Measurements from ENCODE around the gene BTBD17. TPM values are rescaled to one million over a fixed set of nuclear protein-coding genes. Genes with fewer than 3 reads are reported as not detected.
A peak's percentile ranks its signal among the peaks of the same experiment; 100 is the strongest.

BTBD17 gene
- total RNA-seq, 1 experiment from 2014 or later = not detected

DNA sequence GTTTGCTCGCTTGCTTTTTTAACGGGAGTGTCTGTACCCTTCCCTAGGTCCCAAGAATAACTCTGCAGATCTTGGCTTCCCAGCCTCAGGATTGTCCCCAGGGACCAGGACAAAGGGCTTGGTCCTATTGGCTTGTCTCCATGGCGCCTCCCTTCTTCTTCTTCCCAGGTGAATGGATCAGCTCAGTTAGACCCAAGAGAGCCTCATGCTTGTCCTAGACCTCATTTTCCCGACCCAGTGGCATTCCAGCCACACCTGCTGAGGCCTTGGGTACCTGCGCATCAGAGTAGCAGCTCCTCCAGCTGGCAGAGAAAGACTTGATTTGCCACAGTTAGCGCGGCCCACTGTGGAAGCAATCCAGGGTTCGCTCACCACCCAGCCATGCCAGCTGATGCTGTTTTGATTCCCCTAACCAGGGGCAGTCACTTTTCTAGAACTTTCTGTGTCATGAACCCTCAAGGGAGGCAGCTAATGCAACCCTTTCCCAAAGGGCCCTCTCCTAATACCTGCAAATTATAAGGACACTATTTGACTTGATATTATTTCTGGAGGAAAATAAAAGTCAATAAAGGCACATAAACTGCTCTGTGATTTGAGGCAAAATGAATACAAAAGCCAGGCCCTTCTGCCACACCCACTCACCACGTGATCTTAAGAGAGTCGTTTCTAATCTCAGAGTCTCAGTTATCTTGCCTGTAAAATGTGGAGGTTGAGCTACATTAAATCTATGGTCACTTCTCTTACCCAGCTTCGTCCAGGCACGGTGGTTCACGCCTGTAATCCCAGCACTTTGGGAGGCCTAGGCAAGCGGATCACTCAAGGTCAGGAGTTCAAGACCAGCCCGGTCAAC lies 19.5 kb upstream of the BTBD17 start:
- CTCF ChIA-PET = interaction anchor here (0.6 to 3.3 kb wide), 8 partner anchors 13 to 325 kb away, joined by 3 to 37 read pairs (median 5); partner anchors contain the start of gene GPR142
- Mint-ChIP-seq H3K4me1 (ENCODE audit: low read depth, unreplicated experiment) (peaks cover 18% of the 10 kb centered on the region), H3K9me3 (ENCODE audit: low read depth, unreplicated experiment) (no peaks in the 10 kb centered on the region), H3K27ac (ENCODE audit: unreplicated experiment) (no peak overlapping the region), H3K4me3 (ENCODE audit: low read depth, unreplicated experiment) (no peak overlapping the region), H3K27me3 (ENCODE audit: unreplicated experiment) (peaks cover 30% of the 10 kb centered on the region), H3K36me3 (ENCODE audit: insufficient read depth, unreplicated experiment) (peaks cover 5% of the 10 kb centered on the region)
- intact Hi-C loops (cut with micrococcal nuclease; ENCODE audit: unreplicated experiment) = loop anchor here (1.0 kb wide), 1 partner anchor 112 kb away; no protein-coding TSS in a partner anchor
- DNase-seq = no peak
- BruUV-seq (replicated peaks) = no TSS peak
- TF ChIP-seq, protein P1, sequence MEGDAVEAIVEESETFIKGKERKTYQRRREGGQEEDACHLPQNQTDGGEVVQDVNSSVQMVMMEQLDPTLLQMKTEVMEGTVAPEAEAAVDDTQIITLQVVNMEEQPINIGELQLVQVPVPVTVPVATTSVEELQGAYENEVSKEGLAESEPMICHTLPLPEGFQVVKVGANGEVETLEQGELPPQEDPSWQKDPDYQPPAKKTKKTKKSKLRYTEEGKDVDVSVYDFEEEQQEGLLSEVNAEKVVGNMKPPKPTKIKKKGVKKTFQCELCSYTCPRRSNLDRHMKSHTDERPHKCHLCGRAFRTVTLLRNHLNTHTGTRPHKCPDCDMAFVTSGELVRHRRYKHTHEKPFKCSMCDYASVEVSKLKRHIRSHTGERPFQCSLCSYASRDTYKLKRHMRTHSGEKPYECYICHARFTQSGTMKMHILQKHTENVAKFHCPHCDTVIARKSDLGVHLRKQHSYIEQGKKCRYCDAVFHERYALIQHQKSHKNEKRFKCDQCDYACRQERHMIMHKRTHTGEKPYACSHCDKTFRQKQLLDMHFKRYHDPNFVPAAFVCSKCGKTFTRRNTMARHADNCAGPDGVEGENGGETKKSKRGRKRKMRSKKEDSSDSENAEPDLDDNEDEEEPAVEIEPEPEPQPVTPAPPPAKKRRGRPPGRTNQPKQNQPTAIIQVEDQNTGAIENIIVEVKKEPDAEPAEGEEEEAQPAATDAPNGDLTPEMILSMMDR (IDR thresholded peaks at IDR 0.05; ENCODE audit: unreplicated experiment) = no peak

DNA sequence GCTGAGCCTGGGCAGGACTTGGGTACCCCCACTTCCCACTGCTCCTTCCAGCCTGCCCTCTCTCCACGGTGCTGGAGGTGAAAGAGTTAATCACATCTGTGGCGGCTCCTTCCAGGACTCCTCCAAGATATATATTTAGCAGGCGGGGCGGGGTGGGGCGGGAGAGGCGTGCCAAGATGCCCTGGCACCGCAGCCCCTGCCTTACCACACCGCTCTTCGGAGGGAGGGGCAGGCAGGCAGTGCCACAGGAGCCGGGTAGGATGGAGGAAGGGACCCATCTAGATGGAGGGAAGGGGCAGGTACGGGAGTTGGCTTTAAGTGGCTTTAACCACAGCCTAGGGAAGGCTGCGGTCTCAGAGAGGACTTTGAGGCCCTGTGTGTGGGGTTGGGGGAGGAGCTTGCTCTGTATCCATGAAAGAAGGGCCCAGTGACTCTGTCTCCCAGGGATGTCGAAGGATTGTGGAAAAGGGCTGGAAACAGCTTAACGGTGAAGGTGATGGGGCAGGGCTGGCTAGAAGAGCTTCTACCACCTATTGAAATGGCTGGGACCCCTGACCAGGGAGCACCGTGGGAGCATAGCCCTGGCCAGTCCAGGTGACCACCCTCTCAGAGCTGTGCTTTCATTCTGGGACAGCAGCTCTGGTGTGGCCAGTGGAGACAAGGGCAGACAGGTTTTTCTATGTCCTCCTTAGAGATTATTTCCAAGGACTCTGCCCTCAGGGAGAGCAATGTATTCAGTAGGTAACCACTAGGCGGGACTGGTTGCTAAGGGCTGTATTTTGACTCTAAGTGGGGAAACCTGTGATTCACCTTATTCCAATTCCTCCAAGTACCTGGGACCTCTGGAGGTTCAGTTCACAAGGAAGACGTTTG lies 18.7 kb upstream of the BTBD17 start:
- Mint-ChIP-seq H3K4me1 (ENCODE audit: low read depth, unreplicated experiment) (peaks cover 18% of the 10 kb centered on the region), H3K9me3 (ENCODE audit: low read depth, unreplicated experiment) (no peaks in the 10 kb centered on the region), H3K27ac (ENCODE audit: unreplicated experiment) (peak overlapping the region; percentile 28), H3K4me3 (ENCODE audit: low read depth, unreplicated experiment) (no peak overlapping the region), H3K27me3 (ENCODE audit: unreplicated experiment) (peaks cover 36% of the 10 kb centered on the region), H3K36me3 (ENCODE audit: insufficient read depth, unreplicated experiment) (peaks cover 5% of the 10 kb centered on the region)
- intact Hi-C loops (cut with micrococcal nuclease; ENCODE audit: unreplicated experiment) = loop anchor here (1.0 kb wide), 1 partner anchor 113 kb away; no protein-coding TSS in a partner anchor
- peak; percentile 49 for DNase-seq
- TF ChIP-seq, protein P1 (IDR thresholded peaks at IDR 0.05; ENCODE audit: unreplicated experiment) = peak; percentile 17
- BruUV-seq (replicated peaks) = no TSS peak
- CTCF ChIA-PET = interaction anchor here (1.2 to 3.3 kb wide), 6 partner anchors 12 to 77 kb away, joined by 3 to 37 read pairs (median 10); partner anchors contain the start of gene GPR142

DNA sequence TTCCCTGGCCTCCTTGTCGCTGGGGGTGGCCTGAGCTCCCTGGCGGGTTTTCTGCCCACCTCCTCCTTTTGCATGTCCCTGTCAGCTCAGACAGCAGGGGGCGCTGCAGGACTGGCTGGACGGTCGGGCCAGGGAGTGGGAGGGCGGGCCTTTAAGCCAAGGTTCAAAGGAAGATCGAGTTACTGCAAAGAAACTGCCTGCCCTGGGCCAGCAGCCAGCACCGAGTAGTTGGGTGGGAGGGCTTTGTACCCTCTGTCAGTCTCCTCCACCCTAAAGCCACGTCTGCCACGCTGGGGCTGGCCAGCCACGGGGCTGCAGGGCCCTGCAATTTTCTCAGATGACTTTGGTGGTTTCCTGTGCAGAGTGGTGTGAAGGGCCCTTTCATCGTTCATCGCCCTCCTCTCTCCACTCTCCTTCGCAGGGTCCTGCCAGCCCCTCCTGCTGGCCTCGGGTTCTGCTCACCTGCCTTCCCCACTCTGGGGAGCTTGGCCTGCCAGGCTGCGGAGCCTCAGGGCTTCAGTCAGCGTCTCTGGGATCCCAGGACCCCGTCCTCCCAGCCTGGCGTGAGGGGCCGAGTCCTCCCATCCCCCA lies 17.9 kb upstream of the BTBD17 start:
- Mint-ChIP-seq H3K36me3 (ENCODE audit: insufficient read depth, unreplicated experiment) (peaks cover 5% of the 10 kb centered on the region), H3K27me3 (ENCODE audit: unreplicated experiment) (peaks cover 42% of the 10 kb centered on the region), H3K9me3 (ENCODE audit: low read depth, unreplicated experiment) (no peaks in the 10 kb centered on the region), H3K4me3 (ENCODE audit: low read depth, unreplicated experiment) (no peak overlapping the region), H3K4me1 (ENCODE audit: low read depth, unreplicated experiment) (peaks cover 18% of the 10 kb centered on the region), H3K27ac (ENCODE audit: unreplicated experiment) (no peak overlapping the region)
- DNase-seq = peak; percentile 95
- CTCF ChIA-PET = interaction anchor here (0.6 to 3.3 kb wide), 15 partner anchors 11 to 153 kb away, joined by 3 to 37 read pairs (median 4); partner anchors contain the start of gene GPR142
- intact Hi-C loops (cut with micrococcal nuclease; ENCODE audit: unreplicated experiment) = loop anchor here (1.0 to 5.0 kb wide), 3 partner anchors 78 to 153 kb away; partner anchors contain the start of gene CD300LB
- TF ChIP-seq, protein P1 (IDR thresholded peaks at IDR 0.05; ENCODE audit: unreplicated experiment) = peak; percentile 93
- no TSS peak for BruUV-seq (replicated peaks)

DNA sequence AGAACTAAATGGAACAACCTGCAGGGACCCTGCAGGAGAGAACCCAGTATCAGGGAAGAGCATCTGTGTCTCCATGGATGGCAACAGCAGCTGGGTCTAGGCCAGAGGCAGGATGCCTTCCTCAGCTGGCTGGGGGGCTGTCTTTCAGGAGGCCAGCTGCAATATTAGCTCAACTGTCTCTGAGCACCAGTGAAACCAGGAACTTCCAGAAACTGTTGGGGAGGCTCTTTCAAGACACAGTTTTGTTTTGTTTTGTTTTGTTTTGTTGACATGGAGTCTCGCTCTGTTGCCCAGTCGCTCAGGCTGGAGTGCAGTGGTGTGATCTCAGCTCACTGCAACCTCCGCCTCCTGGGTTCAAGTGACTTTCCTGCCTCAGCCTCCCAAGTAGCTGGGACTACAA lies 13.2 kb upstream of the BTBD17 start:
- TF ChIP-seq, protein P1 (IDR thresholded peaks at IDR 0.05; ENCODE audit: unreplicated experiment) = no peak
- CTCF ChIA-PET = no interaction called here
- Mint-ChIP-seq H3K4me3 (ENCODE audit: low read depth, unreplicated experiment) (no peak overlapping the region), H3K27ac (ENCODE audit: unreplicated experiment) (no peak overlapping the region), H3K9me3 (ENCODE audit: low read depth, unreplicated experiment) (no peaks in the 10 kb centered on the region), H3K4me1 (ENCODE audit: low read depth, unreplicated experiment) (peaks cover 2% of the 10 kb centered on the region), H3K36me3 (ENCODE audit: insufficient read depth, unreplicated experiment) (peaks cover 2% of the 10 kb centered on the region), H3K27me3 (ENCODE audit: unreplicated experiment) (peaks cover 50% of the 10 kb centered on the region)
- no TSS peak for BruUV-seq (replicated peaks)
- no peak for DNase-seq
- intact Hi-C loops (cut with micrococcal nuclease; ENCODE audit: unreplicated experiment) = loop anchor here (5.0 kb wide), 1 partner anchor 157 kb away; the partner anchor contains the start of gene CD300LB

Measured in Calu3 (cell line).